GM12801 (cell line): ENCODE measurements around the gene VAMP5.

Experiments
- CTCF ChIP-seq: IDR thresholded peaks from one replicate; pipeline ENCODE4 v1.5.1; 2011; ENCODE audit warnings: control low read depth; ENCODE audit not compliant: insufficient read length; ENCODE audit errors: extremely low read depth

Gene VAMP5

GRCh38 chr2:85557130-85557529, 27.1 kb upstream of the VAMP5 start:
- no peak for TF ChIP-seq CTCF

GRCh38 chr2:85558160-85558559, 26.1 kb upstream of the VAMP5 start:
- no peak for TF ChIP-seq CTCF

GRCh38 chr2:85560812-85561279, 23.4 kb upstream of the VAMP5 start:
- TF ChIP-seq CTCF, result no peak

- TF ChIP-seq CTCF, result no peak
These were observed 22.7 kb upstream of the VAMP5 start, which contains the start of gene GGCX for GRCh38 chr2:85561280-85562212. Gene GGCX, minus strand, starts transcription at chr2:85561493. Its CDS starts 65 bp downstream, at chr2:85561428.

GRCh38 chr2:85564144-85564563, 20.1 kb upstream of the VAMP5 start:
- TF ChIP-seq CTCF, result no peak

GRCh38 chr2:85566265-85566664, 18.0 kb upstream of the VAMP5 start:
- TF ChIP-seq CTCF, result no peak

GRCh38 chr2:85575739-85576138, 8.5 kb upstream of the VAMP5 start:
- TF ChIP-seq CTCF, result no peak
